Activated T-cell treated with anti-CD3 and anti-CD28 coated beads, Interleukin-2, amount 50 U/mL, for 48 hours (primary cell): ENCODE measurements around the gene CSMD2.

Source experiments
- DNase-seq, 2 experiments: peaks; one replicate each; pipeline ENCODE4 v3.0.0-alpha.2; 2020

The CSMD2 gene

GRCh38 chr1:33844166-33844565 is 320.9 kb downstream of the CSMD2 start:
- no peak for DNase-seq

GRCh38 chr1:33842348-33842747 is 322.7 kb downstream of the CSMD2 start:
- DNase-seq, result no peak

GRCh38 chr1:33841494-33841893 is 323.5 kb downstream of the CSMD2 start:
- no peak for DNase-seq

- DNase-seq, result no peak
Measured at GRCh38 chr1:33837635-33838034, 327.4 kb downstream of the CSMD2 start.

DNA sequence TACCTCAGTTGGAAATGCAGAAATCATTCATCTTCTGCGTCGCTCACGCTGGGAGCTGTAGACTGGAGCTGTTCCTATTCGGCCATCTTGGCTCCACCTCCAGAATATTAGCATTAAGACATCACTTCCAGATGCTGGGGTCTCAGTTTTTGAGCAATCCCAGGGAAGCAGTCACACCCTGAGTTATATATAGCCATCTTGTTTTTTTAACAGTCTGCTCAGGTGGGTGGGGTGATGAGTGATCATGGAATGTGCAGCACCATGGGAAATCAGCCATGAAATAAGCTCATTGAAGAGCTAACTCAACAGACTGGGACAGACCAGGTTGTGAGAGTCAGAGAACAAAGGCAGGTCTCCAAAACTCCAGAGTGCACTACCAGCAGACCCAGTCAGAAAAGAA is 328.1 kb downstream of the CSMD2 start:
- no peak for DNase-seq

DNA sequence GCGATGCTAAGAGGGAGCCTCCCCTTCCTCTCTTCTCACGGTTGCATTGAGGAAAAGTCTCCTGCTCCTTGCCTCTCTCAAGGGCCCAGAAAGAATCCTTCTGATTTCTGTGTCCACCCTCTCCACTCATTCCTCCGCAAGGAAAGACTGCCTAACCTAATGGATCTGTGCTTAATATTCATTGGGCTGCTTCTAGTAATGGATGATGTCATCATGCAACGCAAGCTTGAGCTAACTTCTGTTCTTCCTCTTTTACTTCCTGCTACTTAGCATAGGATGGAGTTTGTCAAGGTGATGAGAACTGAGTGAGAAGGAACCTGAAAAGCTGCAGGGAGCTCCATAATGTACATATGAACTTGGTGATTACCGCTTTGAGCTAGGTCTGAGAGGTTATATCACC is 336.4 kb downstream of the CSMD2 start:
- no peak for DNase-seq

DNA sequence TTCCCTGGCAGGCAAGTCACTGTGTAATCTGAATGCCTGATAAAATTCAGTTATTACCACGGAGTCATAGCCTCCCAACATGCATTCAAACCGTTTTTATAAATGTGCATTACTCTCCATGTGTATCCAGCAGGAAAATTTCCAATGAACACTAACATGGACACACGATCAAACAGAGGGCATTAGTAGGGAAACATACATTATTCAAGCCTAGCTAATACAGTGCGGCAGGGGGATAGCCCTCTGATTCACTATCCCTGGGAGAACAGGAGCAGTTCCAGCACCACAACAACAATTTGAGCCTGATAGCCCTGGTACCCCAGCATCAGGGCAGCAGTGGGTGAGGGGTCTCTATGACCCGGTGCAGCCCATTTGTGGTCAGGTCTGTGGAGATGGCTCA is 337.0 kb downstream of the CSMD2 start:
- DNase-seq, result no peak

DNA sequence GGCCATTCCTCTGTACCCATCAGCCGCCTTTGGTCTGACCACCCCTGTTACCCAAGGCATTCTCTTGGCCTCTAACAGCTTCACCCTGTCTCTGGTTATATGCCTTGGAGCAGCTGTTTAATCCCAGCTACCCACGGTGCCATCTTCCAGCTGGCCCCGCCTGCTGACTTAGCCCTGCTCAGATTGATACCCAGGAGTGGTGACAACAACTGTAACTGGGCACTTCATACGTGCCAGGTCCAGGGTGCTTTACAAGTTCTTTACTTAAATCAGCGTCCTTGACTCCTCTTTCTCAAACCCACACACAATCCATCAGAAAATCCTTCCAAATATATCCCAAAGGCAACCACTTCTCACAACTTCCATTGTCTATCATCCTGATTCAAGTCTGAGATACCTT is 338.3 kb downstream of the CSMD2 start:
- DNase-seq, result no peak

GRCh38 chr1:33826311-33826710 is 338.7 kb downstream of the CSMD2 start:
- no peak for DNase-seq

- DNase-seq, result no peak
Measured at GRCh38 chr1:33825506-33825905, 339.5 kb downstream of the CSMD2 start.

GRCh38 chr1:33824971-33825370 is 340.1 kb downstream of the CSMD2 start:
- DNase-seq, result no peak

DNA sequence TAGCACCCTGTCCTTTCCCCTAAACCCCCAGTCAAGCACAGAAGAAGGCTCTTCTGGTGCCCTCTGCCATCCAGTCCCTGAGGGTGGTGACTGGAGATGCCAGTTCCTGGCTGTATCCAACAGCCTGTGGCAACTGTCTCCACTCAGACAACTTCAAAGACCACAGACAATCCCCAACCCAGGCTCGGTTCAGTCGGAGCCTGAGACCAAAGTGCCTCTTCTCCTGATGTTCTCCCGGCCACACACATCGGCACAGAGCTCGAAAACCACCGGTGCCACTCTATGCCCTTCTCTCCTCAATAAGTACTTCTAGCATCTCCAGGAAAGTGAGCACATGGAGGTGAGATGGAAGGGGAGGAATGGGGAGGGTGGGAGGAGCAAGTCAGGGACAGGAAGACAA is 340.7 kb downstream of the CSMD2 start:
- DNase-seq, result no peak

- no peak for DNase-seq
Measured at GRCh38 chr1:33823830-33824229, 341.2 kb downstream of the CSMD2 start.

- no peak for DNase-seq
Measured at GRCh38 chr1:33823401-33823800, 341.6 kb downstream of the CSMD2 start.

GRCh38 chr1:33822396-33822795 is 342.6 kb downstream of the CSMD2 start:
- no peak for DNase-seq

DNA sequence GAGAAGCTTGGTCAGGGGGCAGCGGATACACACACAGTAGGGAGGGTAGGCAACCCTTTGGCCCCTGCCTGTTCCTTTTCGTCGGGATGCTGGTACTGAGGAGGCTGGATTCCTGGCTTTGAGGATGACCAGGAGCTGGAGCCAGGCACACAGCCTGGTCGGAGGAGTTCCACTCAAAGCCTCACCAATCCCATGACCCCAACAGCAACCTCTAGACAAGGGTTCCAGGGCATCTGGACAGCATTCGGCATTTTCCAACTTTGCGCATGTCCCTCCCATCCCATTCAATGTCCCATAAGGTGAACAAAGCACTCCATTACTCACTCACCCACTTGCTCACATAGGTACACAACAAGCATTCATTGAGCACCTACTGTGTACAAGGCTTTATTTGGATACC is 343.7 kb downstream of the CSMD2 start:
- no peak for DNase-seq

DNA sequence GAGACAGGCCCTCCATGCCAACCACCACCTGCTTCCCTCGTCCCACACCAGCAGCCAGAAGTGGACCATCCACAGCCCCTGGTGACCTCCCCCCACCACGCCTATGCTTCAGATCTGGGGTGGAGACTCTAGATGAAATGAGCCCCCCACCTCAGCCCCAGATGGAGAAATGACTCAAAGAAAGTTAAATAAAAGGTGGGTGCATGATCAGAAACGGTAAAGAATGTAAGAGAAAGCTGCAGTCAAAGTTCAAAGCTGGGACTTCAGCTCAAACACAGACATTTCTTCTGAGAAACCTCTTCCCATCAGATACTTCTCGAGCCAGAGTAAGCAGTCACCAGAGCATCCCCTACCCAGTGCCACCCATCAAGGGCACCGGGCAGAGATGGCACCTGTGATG is 344.2 kb downstream of the CSMD2 start:
- DNase-seq, result no peak

- DNase-seq, result no peak
Measured at GRCh38 chr1:33819913-33820311, 345.1 kb downstream of the CSMD2 start.

DNA sequence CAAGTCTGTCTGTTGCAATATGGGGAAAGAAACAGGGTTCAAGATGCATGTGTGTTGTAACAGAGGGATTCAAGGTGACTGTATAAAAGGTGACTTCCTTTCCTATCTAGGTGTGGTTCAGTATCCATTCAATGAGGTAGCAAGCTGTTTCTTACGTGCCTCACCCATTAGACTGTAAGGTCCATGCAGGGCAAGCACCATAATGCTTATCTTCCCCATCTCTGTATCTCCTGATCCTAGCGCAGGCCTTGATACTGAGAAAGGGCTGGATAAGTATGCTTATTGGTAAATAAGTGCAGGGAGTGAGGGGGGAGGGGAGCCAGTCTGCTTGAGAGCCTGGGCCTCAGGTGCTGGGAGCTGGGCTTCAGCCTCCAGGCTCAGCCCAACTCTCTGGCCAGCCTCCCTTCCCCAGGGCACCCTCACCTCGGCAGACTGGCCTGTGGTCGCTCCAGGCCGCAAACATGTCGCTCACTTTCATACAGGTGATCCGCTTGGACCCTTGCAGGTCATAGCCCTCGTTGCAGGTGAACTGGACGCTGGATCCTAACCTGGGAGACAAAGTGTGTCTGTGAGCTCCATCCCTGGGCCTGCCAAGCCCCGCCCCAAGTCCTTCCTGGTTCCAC is 345.6 kb downstream of the CSMD2 start:
- DNase-seq, result no peak

GRCh38 chr1:33818071-33818470 is 347.0 kb downstream of the CSMD2 start:
- DNase-seq, result no peak

GRCh38 chr1:33815061-33815460 is 350.0 kb downstream of the CSMD2 start:
- DNase-seq, result no peak

DNA sequence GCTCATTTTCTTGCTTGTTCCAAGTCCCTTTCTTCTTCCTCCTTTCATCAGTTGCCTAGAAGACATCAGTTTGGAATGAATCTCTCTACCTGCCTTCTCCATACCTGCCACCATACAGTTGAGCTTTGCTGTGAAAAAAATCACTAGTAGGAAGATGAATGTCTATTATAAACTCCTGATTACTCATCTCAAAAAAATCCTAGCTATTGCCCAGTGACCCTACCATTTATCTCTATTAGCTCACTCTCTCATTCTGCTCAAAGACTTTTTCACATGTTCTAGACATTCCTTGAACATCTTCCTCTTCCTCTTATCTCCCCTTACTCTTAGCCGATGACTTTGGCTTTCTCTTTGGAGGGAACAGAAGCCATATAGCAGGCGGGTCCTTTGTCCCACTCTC is 350.9 kb downstream of the CSMD2 start:
- no peak for DNase-seq

DNA sequence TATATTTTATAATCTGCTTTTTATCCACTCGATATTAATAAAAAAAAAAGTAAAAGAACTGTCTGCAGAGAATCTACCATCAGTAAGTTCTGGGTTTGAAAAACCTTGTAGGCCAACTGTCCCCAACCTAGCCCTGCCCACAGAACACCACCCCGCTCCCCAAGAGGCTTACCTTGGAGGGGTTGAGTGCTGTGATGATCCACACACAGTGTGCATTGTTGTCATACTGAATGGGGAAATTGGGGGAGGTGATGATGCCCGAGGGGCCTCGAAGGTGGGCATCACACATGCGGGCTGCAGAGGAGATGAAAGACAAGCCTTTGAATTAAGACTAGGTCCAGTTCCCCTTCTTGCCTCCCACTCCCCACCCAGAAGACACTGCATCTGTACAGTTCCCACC is 354.5 kb downstream of the CSMD2 start:
- no peak for DNase-seq

DNA sequence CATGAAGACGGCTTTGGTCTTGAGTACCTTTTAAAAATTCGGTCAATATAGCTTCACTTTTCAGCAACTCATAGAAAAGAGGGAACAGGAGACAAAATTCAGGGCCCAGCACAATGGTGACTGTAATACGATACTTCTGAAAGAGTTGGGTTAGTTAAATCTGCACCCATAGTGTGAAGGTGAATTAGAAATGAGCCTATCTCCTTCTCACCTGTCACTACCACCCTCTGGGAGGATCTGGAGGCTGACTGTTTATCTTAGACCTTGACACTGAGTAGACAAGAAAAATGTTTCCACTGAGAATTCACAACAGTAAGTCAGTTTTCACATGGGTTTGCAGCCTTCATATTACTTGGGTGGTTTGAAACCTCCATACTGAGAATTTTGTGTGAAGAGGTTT is 359.0 kb downstream of the CSMD2 start:
- no peak for DNase-seq

DNA sequence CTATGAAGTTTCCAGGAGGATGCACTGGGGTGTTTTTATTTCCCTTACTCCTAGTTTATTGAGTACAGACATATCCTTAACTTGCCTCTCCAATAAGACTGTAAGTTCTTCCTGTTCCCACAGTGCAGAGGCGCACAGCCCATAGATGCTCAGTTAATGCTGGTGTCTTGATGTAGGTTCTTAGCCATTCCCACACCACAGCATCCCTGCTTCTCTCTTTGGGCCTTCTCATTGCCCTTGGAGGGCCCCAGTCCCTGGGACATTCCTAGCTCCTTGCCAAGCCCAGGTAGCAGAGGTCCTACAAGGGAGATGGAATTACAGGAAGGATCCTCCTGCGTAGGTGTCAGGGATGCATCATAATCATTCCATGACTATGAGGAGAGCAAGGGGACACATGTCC is 362.8 kb downstream of the CSMD2 start:
- DNase-seq, result no peak

- no peak for DNase-seq
Measured at GRCh38 chr1:33797849-33798248, 367.2 kb downstream of the CSMD2 start.
